Liver (tissue), 3 donors: ENCODE data around the gene LRRC26.

Experiments
- ATF3 ChIP-seq: IDR thresholded peaks from 2 replicates; pipeline ENCODE4 v1.6.1; 2016; ENCODE audit warnings: antibody characterized with exemption
- CTCF ChIP-seq: fragments of 150-350 bp; IDR thresholded peaks from 2 replicates; pipeline ENCODE4 v1.5.1; 2017; ENCODE audit warnings: improper control_type of control experiment, low read depth, low read length; ENCODE audit not compliant: missing input control
- EGR1 ChIP-seq, 2 donors: IDR thresholded peaks; 2 replicates each; pipeline ENCODE4 v1.6.1; 2016 to 2018; ENCODE audit warnings: antibody characterized with exemption in 2 of 2, low read depth in 2 of 2
- FOXA1 ChIP-seq: IDR thresholded peaks from 2 replicates; pipeline ENCODE4 v1.6.1; 2016; ENCODE audit warnings: antibody characterized with exemption
- GABPA ChIP-seq, 2 donors: IDR thresholded peaks in 1 of 2; conservative IDR thresholded peaks in 1 of 2; 2 replicates each; pipeline ENCODE4 v1.6.1; 2016; ENCODE audit warnings: antibody characterized with exemption in 2 of 2, mild to moderate bottlenecking in 1 of 2, moderate library complexity in 1 of 2
- JUND ChIP-seq, 2 donors: IDR thresholded peaks; 2 replicates each; pipeline ENCODE4 v1.6.1; 2016; ENCODE audit warnings: antibody characterized with exemption in 2 of 2
- RAD21 ChIP-seq, 2 donors: IDR thresholded peaks; 2 replicates each; pipeline ENCODE4 v1.6.1; 2016; ENCODE audit warnings: antibody characterized with exemption in 2 of 2, mild to moderate bottlenecking in 2 of 2
- REST ChIP-seq: IDR thresholded peaks from 2 replicates; pipeline ENCODE4 v1.6.1; 2016; ENCODE audit warnings: antibody characterized with exemption, mild to moderate bottlenecking
- SP1 ChIP-seq: IDR thresholded peaks from 2 replicates; pipeline ENCODE4 v1.6.1; 2018; ENCODE audit warnings: antibody characterized with exemption, mild to moderate bottlenecking
- TAF1 ChIP-seq: conservative IDR thresholded peaks from 2 replicates; pipeline ENCODE4 v1.6.1; 2016; ENCODE audit warnings: antibody characterized with exemption, mild to moderate bottlenecking
- donor health status: healthy.
- donor health status: healthy.

- no peak for TF ChIP-seq TAF1
- peak; percentile 4 for TF ChIP-seq CTCF
- TF ChIP-seq RAD21 (IDR thresholded peaks at IDR 0.05), result peak in 1 of 2 donors; percentile 16
- no peak for TF ChIP-seq ATF3
- TF ChIP-seq REST, result no peak
- TF ChIP-seq GABPA (IDR thresholded peaks at IDR 0.05 in 1 of 2, conservative IDR thresholded peaks at IDR 0.05 in 1 of 2), result peak; percentile 84 to 96
- TF ChIP-seq FOXA1, result no peak
- no peak for TF ChIP-seq SP1
- no peak for TF ChIP-seq EGR1 (IDR thresholded peaks at IDR 0.05; ENCODE audit: low read depth in 2 of 2)
- no peak for TF ChIP-seq JUND (IDR thresholded peaks at IDR 0.05)
Measured at GRCh38 chr9:137205126-137206069, 35.5 kb upstream of the LRRC26 start, which contains the start of the genes NDOR1 and TMEM203.
